CD8-positive, alpha-beta memory T cell (primary cell): ENCODE results near the gene MISFA. TPM values are rescaled to one million over a fixed set of nuclear protein-coding genes. Genes with fewer than 3 reads are reported as not detected.
"Not testable (repeated sequence)": the region's sequence is repeated elsewhere in the genome, so short reads cannot be mapped to it uniquely, and the experiment has no call there.

Experiments
- CTCF ChIA-PET: fragments of 350-600 bp; sonication (Branson Sonifier 250); formaldehyde crosslinking; loops from one replicate; lab custom pipeline; 2021; ENCODE audit warnings: antibody characterized with exemption; lab: Charles Lee
- POLR2A ChIA-PET: fragments of 350-600 bp; sonication (Branson Sonifier 250); formaldehyde crosslinking; loops from one replicate; lab custom pipeline; 2021; ENCODE audit warnings: antibody characterized with exemption; lab: Charles Lee
- DNase-seq, 5 donors: peaks; one replicate each; pipeline versions ENCODE4 v3.0.0 to v3.0.0-alpha.2; 2020 to 2022; ENCODE audit warnings: mixed read lengths in 1 of 5
- H3K27ac ChIP-seq: one replicate; pipeline ENCODE4 v1.7.0; 2013; ENCODE audit warnings: low read depth, mild to moderate bottlenecking, low read length, moderate library complexity
- H3K27me3 ChIP-seq: 2 replicates; pipeline ENCODE4 v1.7.0; 2013; ENCODE audit warnings: low read length, mild to moderate bottlenecking; ENCODE audit not compliant: insufficient read depth, poor library complexity, severe bottlenecking
- H3K36me3 ChIP-seq: 2 replicates; pipeline ENCODE4 v1.7.0; 2013; ENCODE audit warnings: mild to moderate bottlenecking, low read length, moderate library complexity; ENCODE audit not compliant: insufficient read depth
- H3K4me1 ChIP-seq: 2 replicates; pipeline ENCODE4 v1.7.0; 2013; ENCODE audit warnings: mild to moderate bottlenecking, low read length, moderate library complexity; ENCODE audit not compliant: insufficient read depth
- H3K4me3 ChIP-seq: 2 replicates; pipeline ENCODE4 v1.7.0; 2013; ENCODE audit warnings: mild to moderate bottlenecking, low read length
- H3K9me3 ChIP-seq: 2 replicates; pipeline ENCODE4 v1.7.0; 2013; ENCODE audit warnings: mild to moderate bottlenecking, low read length
- H3K27ac Mint-ChIP-seq, 8 donors: one replicate each; pipeline ENCODE4 v1.8.0; 2020 to 2021; ENCODE audit warnings: mixed read lengths in 8 of 8, mild to moderate bottlenecking in 6 of 8, inconsistent platforms in 3 of 8, moderate library complexity in 3 of 8
- H3K27me3 Mint-ChIP-seq, 2 donors: one replicate each; pipeline ENCODE4 v1.8.0; 2020 to 2021; ENCODE audit warnings: mixed read lengths in 2 of 2, mild to moderate bottlenecking in 1 of 2, moderate library complexity in 1 of 2
- H3K36me3 Mint-ChIP-seq, 3 donors: one replicate each; pipeline ENCODE4 v1.8.0; 2020 to 2021; ENCODE audit warnings: mixed read lengths in 3 of 3, inconsistent platforms in 1 of 3, mild to moderate bottlenecking in 1 of 3
- H3K4me1 Mint-ChIP-seq, 3 donors: one replicate each; pipeline ENCODE4 v1.8.0; 2020 to 2021; ENCODE audit warnings: mixed read lengths in 3 of 3, inconsistent platforms in 1 of 3, mild to moderate bottlenecking in 1 of 3
- H3K4me3 Mint-ChIP-seq, 7 donors: one replicate each; pipeline ENCODE4 v1.8.0; 2020 to 2021; ENCODE audit warnings: mixed read lengths in 7 of 7, mild to moderate bottlenecking in 6 of 7, moderate library complexity in 4 of 7, inconsistent platforms in 2 of 7
- H3K9me3 Mint-ChIP-seq, 5 donors: one replicate each; pipeline ENCODE4 v1.8.0; 2020 to 2022; ENCODE audit warnings: mixed read lengths in 5 of 5, mild to moderate bottlenecking in 3 of 5, moderate library complexity in 2 of 5, inconsistent platforms in 1 of 5
- polyA plus RNA-seq: library from polyadenylated mRNA; unstranded; fragments of 300-500 nt; fragmentation: Illumina TruSeq; gene quantifications from one replicate; pipeline ENCODE4 v1.2.3, GENCODE V29; 2021
- total RNA-seq, 2 experiments: library from RNA; stranded (reverse); gene quantifications; one replicate each; pipeline ENCODE4 v1.2.3, GENCODE V29; 2021

The MISFA gene
- total and polyA plus RNA-seq, 3 experiments from 2014 or later, result 0.47 to 0.96 TPM; not detected in 1

GRCh38 chr11:18580113-18580766 lies 19.3 kb upstream of the MISFA start:
- no peak overlapping the region for H3K4me3 Mint-ChIP-seq
- H3K9me3 Mint-ChIP-seq, result no peaks in the 10 kb centered on the region
- H3K4me1 ChIP-seq, result no peaks in the 10 kb centered on the region
- peaks cover 0 to 2% of the 10 kb centered on the region in 2 donors for H3K27me3 Mint-ChIP-seq
- DNase-seq, result no peak
- peaks cover 13 to 32% (median 17%) of the 10 kb centered on the region in 3 donors for H3K4me1 Mint-ChIP-seq
- no peaks in the 10 kb centered on the region for H3K36me3 ChIP-seq
- H3K27me3 ChIP-seq, result no peaks in the 10 kb centered on the region
- H3K36me3 Mint-ChIP-seq, result peaks cover 4 to 25% (median 9%) of the 10 kb centered on the region in 3 donors
- H3K4me3 ChIP-seq, result no peak overlapping the region
- ChIA-PET POLR2A (interaction anchor here (0.7 kb wide), 1 partner anchor 219 kb away, joined by 15 read pairs; no protein-coding TSS in a partner anchor), CTCF (no interaction called here)
- no peak overlapping the region for H3K27ac ChIP-seq
- H3K9me3 ChIP-seq, result no peaks in the 10 kb centered on the region
- H3K27ac Mint-ChIP-seq, result peak overlapping the region in 6 of 8 donors; percentile 17 to 40 (median 28)

- Mint-ChIP-seq H3K36me3 (peaks cover 0 to 13% (median 3%) of the 10 kb centered on the region in 3 donors), H3K27me3 (peaks cover 0 to 2% of the 10 kb centered on the region in 2 donors), H3K9me3 (no peaks in the 10 kb centered on the region), H3K4me3 (no peak overlapping the region), H3K4me1 (peaks cover 6 to 24% (median 17%) of the 10 kb centered on the region in 3 donors), H3K27ac (peak overlapping the region in 6 of 8 donors; percentile 2 to 80 (median 44))
- Histone ChIP-seq H3K9me3 (no peaks in the 10 kb centered on the region), H3K27ac (no peak overlapping the region), H3K27me3 (no peaks in the 10 kb centered on the region), H3K4me1 (no peaks in the 10 kb centered on the region), H3K36me3 (no peaks in the 10 kb centered on the region), H3K4me3 (no peak overlapping the region)
- CTCF ChIA-PET, result interaction anchor here (1.2 kb wide), 1 partner anchor 124 kb away, joined by 5 read pairs; no protein-coding TSS in a partner anchor
- DNase-seq, result no peak
- POLR2A ChIA-PET, result interaction anchor here (0.6 kb wide), 1 partner anchor 117 kb away, joined by 4 read pairs; the partner anchor contains the start of gene TMEM86A
These were observed 17.8 kb upstream of the MISFA start for GRCh38 chr11:18581825-18582224.

- no peak within 1 kb of the TSS for H3K27ac Mint-ChIP-seq
- no peaks in the 10 kb centered on the region for H3K36me3 ChIP-seq
- peaks cover 24% of the 10 kb centered on the region for H3K4me1 ChIP-seq
- no peak within 1 kb of the TSS for H3K4me3 Mint-ChIP-seq
- peak within 1 kb of the TSS; percentile 83 for H3K27ac ChIP-seq
- DNase-seq, result peak; percentile 43 to 75 (median 63)
- peaks cover 0 to 9% (median 0%) of the 10 kb centered on the region in 3 donors for H3K4me1 Mint-ChIP-seq
- no peaks in the 10 kb centered on the region for H3K27me3 ChIP-seq
- CTCF ChIA-PET, result interaction anchor here (0.8 to 1.7 kb wide), 3 partner anchors 10 to 62 kb away, joined by 3 to 5 read pairs (median 3); partner anchors contain the start of gene TSG101
- peak within 1 kb of the TSS; percentile 79 for H3K4me3 ChIP-seq
- POLR2A ChIA-PET, result interaction anchor here (0.6 to 2.2 kb wide), 4 partner anchors 45 to 110 kb away, joined by 3 to 18 read pairs (median 7); partner anchors contain the start of genes SPTY2D1, TMEM86A and TSG101
- no peaks in the 10 kb centered on the region for H3K9me3 Mint-ChIP-seq
- H3K9me3 ChIP-seq, result no peaks in the 10 kb centered on the region
- H3K27me3 Mint-ChIP-seq, result no peaks in the 10 kb centered on the region
- H3K36me3 Mint-ChIP-seq, result no peaks in the 10 kb centered on the region
These were observed 11.0 kb upstream of the MISFA start, which contains the start of gene UEVLD for GRCh38 chr11:18588297-18589252. Gene UEVLD, minus strand, starts transcription at chr11:18588734. Its CDS starts 80 bp downstream, at chr11:18588654.

- Histone ChIP-seq H3K27me3 (no peaks in the 10 kb centered on the region), H3K27ac (no peak overlapping the region), H3K9me3 (no peaks in the 10 kb centered on the region), H3K36me3 (no peaks in the 10 kb centered on the region), H3K4me3 (no peak overlapping the region), H3K4me1 (peaks cover 24% of the 10 kb centered on the region)
- H3K27ac Mint-ChIP-seq, result peak overlapping the region in 1 of 8 donors; percentile 88
- no peak for DNase-seq
- no peaks in the 10 kb centered on the region for H3K9me3 Mint-ChIP-seq
- peak overlapping the region in 5 of 7 donors; percentile 3 to 39 (median 36) for H3K4me3 Mint-ChIP-seq
- H3K4me1 Mint-ChIP-seq, result peaks cover 0 to 9% (median 0%) of the 10 kb centered on the region in 3 donors
- POLR2A ChIA-PET, result no interaction called here
- CTCF ChIA-PET, result interaction anchor here (1.0 kb wide), 1 partner anchor 114 kb away, joined by 3 read pairs; no protein-coding TSS in a partner anchor
- no peaks in the 10 kb centered on the region for H3K36me3 Mint-ChIP-seq
- H3K27me3 Mint-ChIP-seq, result no peaks in the 10 kb centered on the region
These were observed 9.0 kb upstream of the MISFA start for GRCh38 chr11:18590571-18590970.

- POLR2A ChIA-PET, result not testable (repeated sequence)
- CTCF ChIA-PET, result interaction anchor here (1.4 kb wide), 1 partner anchor 128 kb away, joined by 3 read pairs; no protein-coding TSS in a partner anchor
These were observed 5.5 kb upstream of the MISFA start for GRCh38 chr11:18594088-18594487.

GRCh38 chr11:18594999-18595749 lies 4.4 kb upstream of the MISFA start:
- Histone ChIP-seq H3K36me3 (no peaks in the 10 kb centered on the region), H3K4me1 (peaks cover 9% of the 10 kb centered on the region), H3K27ac (no peak overlapping the region), H3K27me3 (no peaks in the 10 kb centered on the region), H3K4me3 (no peak overlapping the region), H3K9me3 (no peaks in the 10 kb centered on the region)
- Mint-ChIP-seq H3K9me3 (no peaks in the 10 kb centered on the region), H3K36me3 (peaks cover 0 to 3% (median 0%) of the 10 kb centered on the region in 3 donors), H3K4me1 (peaks cover 0 to 9% (median 0%) of the 10 kb centered on the region in 3 donors), H3K27me3 (no peaks in the 10 kb centered on the region), H3K27ac (peak overlapping the region in 1 of 8 donors; percentile 56), H3K4me3 (no peak overlapping the region)
- DNase-seq, result no peak
- CTCF ChIA-PET, result no interaction called here
- POLR2A ChIA-PET, result no interaction called here

More at GRCh38 chr11:18594088-18594487, 5.5 kb upstream of the MISFA start:
- not testable (repeated sequence) for H3K27me3 Mint-ChIP-seq, H3K4me1 Mint-ChIP-seq, H3K36me3 ChIP-seq, H3K4me3 Mint-ChIP-seq, H3K4me3 ChIP-seq, H3K27me3 ChIP-seq, H3K36me3 Mint-ChIP-seq, H3K9me3 Mint-ChIP-seq, H3K27ac ChIP-seq, H3K9me3 ChIP-seq, DNase-seq
- peaks cover 12% of the 10 kb centered on the region for H3K4me1 ChIP-seq
- H3K27ac Mint-ChIP-seq, result peak overlapping the region in 1 of 8 donors; percentile 15

- Mint-ChIP-seq H3K36me3 (peaks cover 2 to 3% (median 3%) of the 10 kb centered on the region in 3 donors), H3K27me3 (no peaks in the 10 kb centered on the region), H3K4me1 (no peaks in the 10 kb centered on the region), H3K27ac (no peak overlapping the region), H3K9me3 (no peaks in the 10 kb centered on the region), H3K4me3 (no peak overlapping the region)
- no peaks in the 10 kb centered on the region for H3K4me1 ChIP-seq
- no peak overlapping the region for H3K27ac ChIP-seq
- H3K9me3 ChIP-seq, result no peaks in the 10 kb centered on the region
- DNase-seq, result no peak
- no peaks in the 10 kb centered on the region for H3K27me3 ChIP-seq
- H3K4me3 ChIP-seq, result no peak overlapping the region
- POLR2A ChIA-PET, result no interaction called here
- H3K36me3 ChIP-seq, result no peaks in the 10 kb centered on the region
- CTCF ChIA-PET, result interaction anchor here (1.3 kb wide), 1 partner anchor 164 kb away, joined by 3 read pairs; no protein-coding TSS in a partner anchor
These were observed 1.5 kb downstream of the MISFA start for GRCh38 chr11:18600915-18601569.
